Measurements from ENCODE around the gene MED13L.

Gene MED13L

DNA sequence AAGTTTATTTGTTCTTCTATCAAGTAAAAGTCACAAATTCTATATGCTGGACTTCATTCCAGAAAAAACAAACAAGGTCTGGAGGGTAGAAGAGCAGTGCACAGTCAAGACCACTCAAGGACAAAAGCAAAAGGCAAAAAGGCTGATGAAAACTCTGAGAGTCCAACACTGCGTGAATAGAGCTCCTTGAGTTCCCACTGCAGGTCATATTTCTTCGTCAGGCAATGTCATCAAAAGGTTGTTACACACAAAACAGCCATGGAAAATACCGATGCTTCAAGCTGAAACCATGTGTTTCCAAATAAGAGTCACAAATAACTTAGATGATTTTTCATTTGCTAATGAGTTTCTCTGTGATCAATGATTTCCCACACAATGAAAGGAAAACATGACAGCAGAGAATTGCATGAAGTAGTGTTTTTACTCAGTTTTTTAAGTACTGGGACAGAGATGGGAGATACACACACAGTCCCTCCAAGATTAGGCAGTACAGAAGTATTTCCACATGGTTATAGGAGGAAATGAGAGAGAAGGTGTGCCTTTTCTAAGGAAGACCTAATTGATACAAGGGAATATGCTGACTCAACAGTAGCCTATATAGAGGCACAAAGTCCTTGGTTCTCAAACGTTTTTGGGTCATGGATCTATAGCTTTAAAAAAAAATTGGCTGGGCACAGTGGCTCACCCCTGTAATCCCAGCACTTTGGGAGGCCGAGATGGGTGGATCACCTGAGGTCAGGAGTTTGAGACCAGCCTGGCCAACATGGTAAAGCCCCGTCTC lies 177.7 kb downstream of the MED13L start:
- H3K36me3 ChIP-seq (ENCODE audit: control insufficient read depth, insufficient read depth, low read length), result no peaks in the 10 kb centered on the region

DNA sequence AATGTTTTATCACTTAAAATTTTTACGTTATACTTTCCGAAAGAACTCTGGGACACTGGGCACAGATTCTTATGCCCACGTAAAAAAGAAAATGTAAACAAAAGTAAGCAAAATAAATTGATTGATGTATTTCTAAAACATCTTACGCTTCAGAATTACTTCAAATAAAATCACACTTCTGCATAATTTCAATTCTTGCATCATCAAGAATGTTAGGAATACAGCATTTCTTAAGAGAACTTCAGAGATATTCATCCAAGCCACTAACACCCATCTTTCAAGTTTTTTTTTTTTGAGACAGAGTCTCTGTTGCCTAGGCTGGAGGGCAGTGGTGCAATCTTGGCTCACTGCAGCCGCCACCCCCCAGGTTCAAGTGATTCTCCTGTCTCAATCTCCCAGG lies 180.6 kb downstream of the MED13L start:
- Histone ChIP-seq H3K4me3 (ENCODE audit: low read depth, low read length) (no peak overlapping the region), H3K9ac (ENCODE audit: low read depth, low read length) (no peak overlapping the region), H3K4me1 (ENCODE audit: control insufficient read depth, insufficient read depth, low read length) (no peaks in the 10 kb centered on the region), H3K27me3 (ENCODE audit: control insufficient read depth, insufficient read depth, low read length) (no peaks in the 10 kb centered on the region), H3K9me3 (ENCODE audit: control insufficient read depth, insufficient read depth, low read length) (no peaks in the 10 kb centered on the region), H3K36me3 (ENCODE audit: control insufficient read depth, insufficient read depth, low read length) (no peaks in the 10 kb centered on the region)

More for the DNA sequence above, 177.7 kb downstream of the MED13L start:
- H3K9ac ChIP-seq (ENCODE audit: low read depth, low read length), result no peak overlapping the region
- H3K4me3 ChIP-seq (ENCODE audit: low read depth, low read length), result no peak overlapping the region
- H3K9me3 ChIP-seq (ENCODE audit: control insufficient read depth, insufficient read depth, low read length), result no peaks in the 10 kb centered on the region
- no peaks in the 10 kb centered on the region for H3K4me1 ChIP-seq (ENCODE audit: control insufficient read depth, insufficient read depth, low read length)
- H3K27me3 ChIP-seq (ENCODE audit: control insufficient read depth, insufficient read depth, low read length), result no peaks in the 10 kb centered on the region

DNA sequence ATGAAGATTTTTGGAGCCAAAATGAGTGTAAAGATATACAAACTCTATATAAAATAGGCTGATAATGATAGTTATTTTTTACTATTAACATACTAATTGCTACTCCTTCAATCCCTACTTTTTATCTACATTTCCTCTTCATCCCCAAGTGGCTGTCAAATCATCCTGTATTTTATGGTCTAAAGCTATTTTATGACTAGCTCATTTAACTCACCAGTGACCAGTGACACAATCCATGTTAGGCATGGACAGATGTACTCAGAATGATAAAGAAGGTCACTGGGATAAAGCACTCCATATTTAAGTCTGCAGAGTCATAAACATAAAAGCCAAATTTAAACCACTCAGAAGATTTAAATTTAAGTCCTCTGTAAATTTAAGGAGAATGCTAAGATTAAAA lies 183.0 kb downstream of the MED13L start:
- H3K4me3 ChIP-seq (ENCODE audit: low read depth, low read length), result no peak overlapping the region
- H3K36me3 ChIP-seq (ENCODE audit: control insufficient read depth, insufficient read depth, low read length), result no peaks in the 10 kb centered on the region
- no peak overlapping the region for H3K9ac ChIP-seq (ENCODE audit: low read depth, low read length)
- H3K9me3 ChIP-seq (ENCODE audit: control insufficient read depth, insufficient read depth, low read length), result no peaks in the 10 kb centered on the region
- no peaks in the 10 kb centered on the region for H3K4me1 ChIP-seq (ENCODE audit: control insufficient read depth, insufficient read depth, low read length)
- no peaks in the 10 kb centered on the region for H3K27me3 ChIP-seq (ENCODE audit: control insufficient read depth, insufficient read depth, low read length)

GRCh38 chr12:116093915-116094314 lies 183.6 kb downstream of the MED13L start:
- H3K4me3 ChIP-seq (ENCODE audit: low read depth, low read length), result no peak overlapping the region
- H3K36me3 ChIP-seq (ENCODE audit: control insufficient read depth, insufficient read depth, low read length), result no peaks in the 10 kb centered on the region
- no peaks in the 10 kb centered on the region for H3K4me1 ChIP-seq (ENCODE audit: control insufficient read depth, insufficient read depth, low read length)
- H3K27me3 ChIP-seq (ENCODE audit: control insufficient read depth, insufficient read depth, low read length), result no peaks in the 10 kb centered on the region
- no peaks in the 10 kb centered on the region for H3K9me3 ChIP-seq (ENCODE audit: control insufficient read depth, insufficient read depth, low read length)
- H3K9ac ChIP-seq (ENCODE audit: low read depth, low read length), result no peak overlapping the region

DNA sequence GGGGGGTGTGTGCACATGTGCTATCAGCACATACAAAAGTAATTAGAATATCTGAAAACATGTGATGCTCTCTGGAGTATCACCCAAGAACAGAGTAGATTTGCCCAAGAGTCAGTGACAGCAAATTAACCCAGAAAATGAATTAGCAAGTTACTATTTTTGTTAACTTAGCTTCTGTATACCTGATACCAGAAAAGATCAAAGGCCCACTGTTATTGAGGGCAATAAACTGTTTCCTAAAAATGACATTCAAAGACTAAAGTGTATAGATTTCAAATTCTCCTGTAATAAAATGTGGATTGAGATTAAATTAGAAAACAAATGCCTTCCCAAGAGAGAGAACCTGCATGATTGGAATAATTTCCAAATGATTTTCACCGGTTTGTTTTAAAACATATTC lies 184.7 kb downstream of the MED13L start:
- no peak overlapping the region for H3K4me3 ChIP-seq (ENCODE audit: low read depth, low read length)
- H3K9me3 ChIP-seq (ENCODE audit: control insufficient read depth, insufficient read depth, low read length), result no peaks in the 10 kb centered on the region
- H3K4me1 ChIP-seq (ENCODE audit: control insufficient read depth, insufficient read depth, low read length), result peaks cover 6% of the 10 kb centered on the region
- no peaks in the 10 kb centered on the region for H3K36me3 ChIP-seq (ENCODE audit: control insufficient read depth, insufficient read depth, low read length)
- no peaks in the 10 kb centered on the region for H3K27me3 ChIP-seq (ENCODE audit: control insufficient read depth, insufficient read depth, low read length)
- no peak overlapping the region for H3K9ac ChIP-seq (ENCODE audit: low read depth, low read length)

GRCh38 chr12:116092162-116092561 lies 185.3 kb downstream of the MED13L start:
- H3K9me3 ChIP-seq (ENCODE audit: control insufficient read depth, insufficient read depth, low read length), result no peaks in the 10 kb centered on the region
- H3K9ac ChIP-seq (ENCODE audit: low read depth, low read length), result no peak overlapping the region
- no peaks in the 10 kb centered on the region for H3K27me3 ChIP-seq (ENCODE audit: control insufficient read depth, insufficient read depth, low read length)
- H3K4me1 ChIP-seq (ENCODE audit: control insufficient read depth, insufficient read depth, low read length), result peaks cover 6% of the 10 kb centered on the region
- H3K36me3 ChIP-seq (ENCODE audit: control insufficient read depth, insufficient read depth, low read length), result no peaks in the 10 kb centered on the region
- no peak overlapping the region for H3K4me3 ChIP-seq (ENCODE audit: low read depth, low read length)

DNA sequence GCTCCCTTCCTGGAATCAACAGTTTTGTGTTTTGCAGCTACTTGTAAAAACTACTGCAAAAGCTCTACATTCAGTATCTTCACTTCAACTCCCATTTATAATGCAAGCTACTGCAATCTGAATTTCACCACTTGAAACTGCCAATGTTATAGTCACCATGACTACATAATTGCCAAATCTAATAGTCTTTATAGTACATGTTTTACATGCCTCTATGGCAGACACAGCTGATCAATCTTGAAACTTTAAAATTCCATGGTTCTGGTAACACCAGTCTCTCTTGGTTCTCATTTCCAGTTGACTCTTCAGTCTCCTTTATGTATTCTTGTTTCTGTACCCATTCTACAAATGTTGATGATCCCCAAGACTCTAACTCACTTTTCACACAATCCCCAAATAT lies 185.9 kb downstream of the MED13L start:
- H3K4me1 ChIP-seq (ENCODE audit: control insufficient read depth, insufficient read depth, low read length), result peaks cover 6% of the 10 kb centered on the region
- no peak overlapping the region for H3K4me3 ChIP-seq (ENCODE audit: low read depth, low read length)
- H3K27me3 ChIP-seq (ENCODE audit: control insufficient read depth, insufficient read depth, low read length), result no peaks in the 10 kb centered on the region
- H3K9ac ChIP-seq (ENCODE audit: low read depth, low read length), result no peak overlapping the region
- no peaks in the 10 kb centered on the region for H3K36me3 ChIP-seq (ENCODE audit: control insufficient read depth, insufficient read depth, low read length)
- no peaks in the 10 kb centered on the region for H3K9me3 ChIP-seq (ENCODE audit: control insufficient read depth, insufficient read depth, low read length)

DNA sequence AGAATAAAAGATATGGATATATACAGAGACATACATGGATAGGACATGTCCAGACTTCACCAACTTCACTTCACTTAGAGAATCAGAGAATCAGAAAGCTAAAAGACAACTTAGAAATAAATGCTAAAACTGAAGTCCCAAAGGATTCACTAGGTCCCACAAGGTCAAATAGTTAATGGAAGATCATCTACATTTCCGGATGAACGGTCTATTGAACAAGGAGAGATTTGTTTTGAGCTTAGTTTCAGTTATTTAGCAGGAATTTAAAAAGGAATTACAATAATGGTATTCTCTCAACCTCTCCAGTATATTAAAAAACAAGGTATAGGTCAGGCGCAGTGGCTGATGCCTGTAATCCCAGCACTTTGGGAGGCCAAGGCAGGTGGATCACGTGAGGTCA lies 187.0 kb downstream of the MED13L start:
- H3K4me1 ChIP-seq (ENCODE audit: control insufficient read depth, insufficient read depth, low read length), result peaks cover 6% of the 10 kb centered on the region

GRCh38 chr12:116089080-116089479 lies 188.4 kb downstream of the MED13L start:
- H3K9ac ChIP-seq (ENCODE audit: low read depth, low read length), result no peak overlapping the region
- H3K9me3 ChIP-seq (ENCODE audit: control insufficient read depth, insufficient read depth, low read length), result no peaks in the 10 kb centered on the region
- no peaks in the 10 kb centered on the region for H3K27me3 ChIP-seq (ENCODE audit: control insufficient read depth, insufficient read depth, low read length)
- H3K4me3 ChIP-seq (ENCODE audit: low read depth, low read length), result no peak overlapping the region
- no peaks in the 10 kb centered on the region for H3K36me3 ChIP-seq (ENCODE audit: control insufficient read depth, insufficient read depth, low read length)
- peaks cover 6% of the 10 kb centered on the region for H3K4me1 ChIP-seq (ENCODE audit: control insufficient read depth, insufficient read depth, low read length)

More for the DNA sequence above, 187.0 kb downstream of the MED13L start:
- Histone ChIP-seq H3K9ac (ENCODE audit: low read depth, low read length) (no peak overlapping the region), H3K36me3 (ENCODE audit: control insufficient read depth, insufficient read depth, low read length) (no peaks in the 10 kb centered on the region), H3K27me3 (ENCODE audit: control insufficient read depth, insufficient read depth, low read length) (no peaks in the 10 kb centered on the region), H3K4me3 (ENCODE audit: low read depth, low read length) (no peak overlapping the region), H3K9me3 (ENCODE audit: control insufficient read depth, insufficient read depth, low read length) (no peaks in the 10 kb centered on the region)

- Histone ChIP-seq H3K4me3 (ENCODE audit: low read depth, low read length) (no peak overlapping the region), H3K4me1 (ENCODE audit: control insufficient read depth, insufficient read depth, low read length) (peaks cover 6% of the 10 kb centered on the region), H3K9ac (ENCODE audit: low read depth, low read length) (no peak overlapping the region), H3K36me3 (ENCODE audit: control insufficient read depth, insufficient read depth, low read length) (no peaks in the 10 kb centered on the region), H3K9me3 (ENCODE audit: control insufficient read depth, insufficient read depth, low read length) (no peaks in the 10 kb centered on the region), H3K27me3 (ENCODE audit: control insufficient read depth, insufficient read depth, low read length) (no peaks in the 10 kb centered on the region)
Measured at GRCh38 chr12:116087962-116088361, 189.5 kb downstream of the MED13L start.

- H3K27me3 ChIP-seq (ENCODE audit: control insufficient read depth, insufficient read depth, low read length), result no peaks in the 10 kb centered on the region
- no peaks in the 10 kb centered on the region for H3K9me3 ChIP-seq (ENCODE audit: control insufficient read depth, insufficient read depth, low read length)
- H3K4me3 ChIP-seq (ENCODE audit: low read depth, low read length), result no peak overlapping the region
- H3K9ac ChIP-seq (ENCODE audit: low read depth, low read length), result no peak overlapping the region
- H3K36me3 ChIP-seq (ENCODE audit: control insufficient read depth, insufficient read depth, low read length), result no peaks in the 10 kb centered on the region
- peaks cover 6% of the 10 kb centered on the region for H3K4me1 ChIP-seq (ENCODE audit: control insufficient read depth, insufficient read depth, low read length)
Measured at GRCh38 chr12:116087399-116087798, 190.1 kb downstream of the MED13L start.

GRCh38 chr12:116080415-116080814 lies 197.1 kb downstream of the MED13L start:
- Histone ChIP-seq H3K9me3 (ENCODE audit: control insufficient read depth, insufficient read depth, low read length) (no peaks in the 10 kb centered on the region), H3K36me3 (ENCODE audit: control insufficient read depth, insufficient read depth, low read length) (no peaks in the 10 kb centered on the region), H3K27me3 (ENCODE audit: control insufficient read depth, insufficient read depth, low read length) (no peaks in the 10 kb centered on the region), H3K9ac (ENCODE audit: low read depth, low read length) (no peak overlapping the region), H3K4me1 (ENCODE audit: control insufficient read depth, insufficient read depth, low read length) (no peaks in the 10 kb centered on the region), H3K4me3 (ENCODE audit: low read depth, low read length) (no peak overlapping the region)

Measured in iPS-15b (cell line).